Right lobe of liver (tissue), 4 donors: ENCODE data around the gene RNGTT.

ENCODE experiments used
- POLR2A ChIP-seq: fragments of 450-650 bp; IDR thresholded peaks from one replicate; pipeline ENCODE4 v1.6.1; 2017; ENCODE audit warnings: antibody characterized with exemption, mild to moderate bottlenecking
- TF ChIP-seq, protein P1 (sequence below), 4 donors: fragments of 200-600 bp in 3 of 4; fragments of 450-650 bp in 1 of 4; IDR thresholded peaks; one replicate each; pipeline versions ENCODE4 v1.5.1 to v1.8.0; 2016 to 2022; ENCODE audit warnings: antibody characterized with exemption in 4 of 4, mild to moderate bottlenecking in 2 of 4
- donor health status: DM: no; HTN: no; CAD: no.
- donor health status: DM: no; HTN: no; CAD: no.
- donor health status: DM: no; HTN: yes; CAD: no.

DNA sequence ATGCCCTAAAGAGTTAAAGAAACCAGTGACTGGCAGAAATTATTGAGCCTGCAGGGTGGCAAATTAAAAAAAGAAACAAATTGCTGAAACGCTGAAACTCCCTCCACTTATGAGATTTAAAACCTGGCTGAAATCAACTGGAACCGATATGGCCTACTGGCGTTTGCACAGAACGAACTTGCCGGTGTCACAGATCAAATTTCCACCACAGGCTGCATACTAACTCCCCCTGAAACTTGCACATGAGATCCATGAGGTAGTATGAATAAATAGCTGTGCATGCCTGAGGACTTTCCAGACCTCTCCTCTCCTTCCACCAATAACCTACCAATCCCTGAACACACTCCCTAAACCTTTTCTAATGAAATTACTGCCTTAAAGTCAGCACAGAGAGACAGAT lies 150.4 kb downstream of the RNGTT start:
- TF ChIP-seq, protein P1, sequence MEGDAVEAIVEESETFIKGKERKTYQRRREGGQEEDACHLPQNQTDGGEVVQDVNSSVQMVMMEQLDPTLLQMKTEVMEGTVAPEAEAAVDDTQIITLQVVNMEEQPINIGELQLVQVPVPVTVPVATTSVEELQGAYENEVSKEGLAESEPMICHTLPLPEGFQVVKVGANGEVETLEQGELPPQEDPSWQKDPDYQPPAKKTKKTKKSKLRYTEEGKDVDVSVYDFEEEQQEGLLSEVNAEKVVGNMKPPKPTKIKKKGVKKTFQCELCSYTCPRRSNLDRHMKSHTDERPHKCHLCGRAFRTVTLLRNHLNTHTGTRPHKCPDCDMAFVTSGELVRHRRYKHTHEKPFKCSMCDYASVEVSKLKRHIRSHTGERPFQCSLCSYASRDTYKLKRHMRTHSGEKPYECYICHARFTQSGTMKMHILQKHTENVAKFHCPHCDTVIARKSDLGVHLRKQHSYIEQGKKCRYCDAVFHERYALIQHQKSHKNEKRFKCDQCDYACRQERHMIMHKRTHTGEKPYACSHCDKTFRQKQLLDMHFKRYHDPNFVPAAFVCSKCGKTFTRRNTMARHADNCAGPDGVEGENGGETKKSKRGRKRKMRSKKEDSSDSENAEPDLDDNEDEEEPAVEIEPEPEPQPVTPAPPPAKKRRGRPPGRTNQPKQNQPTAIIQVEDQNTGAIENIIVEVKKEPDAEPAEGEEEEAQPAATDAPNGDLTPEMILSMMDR (IDR thresholded peaks at IDR 0.05): no peak
- no peak for TF ChIP-seq POLR2A
